Activated CD4-positive, CD25-positive, alpha-beta regulatory T cell (primary cell): ENCODE data around the gene RUVBL1.

ENCODE experiments used
- DNase-seq, 4 experiments: peaks; one replicate each; lab custom pipeline; 2025; lab: John Stamatoyannopoulos, UW

RUVBL1 gene

GRCh38 chr3:128083396-128083795, 40.2 kb downstream of the RUVBL1 start:
- no peak for DNase-seq

GRCh38 chr3:128082546-128082945, 41.1 kb downstream of the RUVBL1 start:
- DNase-seq, result no peak

- no peak for DNase-seq
Measured at GRCh38 chr3:128081846-128082245, 41.8 kb downstream of the RUVBL1 start.

- DNase-seq, result no peak
Measured at GRCh38 chr3:128081226-128081625, 42.4 kb downstream of the RUVBL1 start.

GRCh38 chr3:128080323-128081080, 43.1 kb downstream of the RUVBL1 start:
- no peak for DNase-seq

- DNase-seq, result no peak
Measured at GRCh38 chr3:128079823-128080222, 43.8 kb downstream of the RUVBL1 start.

GRCh38 chr3:128078875-128079274, 44.7 kb downstream of the RUVBL1 start:
- DNase-seq, result no peak

GRCh38 chr3:128078322-128078721, 45.3 kb downstream of the RUVBL1 start:
- DNase-seq, result no peak

GRCh38 chr3:128077665-128078064, 45.9 kb downstream of the RUVBL1 start:
- no peak for DNase-seq

- no peak for DNase-seq
Measured at GRCh38 chr3:128077202-128077624, 46.4 kb downstream of the RUVBL1 start.

- peak in 1 of 4 experiments; percentile 15 for DNase-seq
Measured at GRCh38 chr3:128076483-128077201, 47.0 kb downstream of the RUVBL1 start.

GRCh38 chr3:128075522-128076482, 47.8 kb downstream of the RUVBL1 start:
- DNase-seq, result peak; percentile 73 to 77 (median 76)

- no peak for DNase-seq
Measured at GRCh38 chr3:128074851-128075521, 48.6 kb downstream of the RUVBL1 start.

GRCh38 chr3:128073807-128074206, 49.8 kb downstream of the RUVBL1 start:
- no peak for DNase-seq

- no peak for DNase-seq
Measured at GRCh38 chr3:128073185-128073725, 50.4 kb downstream of the RUVBL1 start.

- no peak for DNase-seq
Measured at GRCh38 chr3:128072454-128073184, 51.0 kb downstream of the RUVBL1 start.

- no peak for DNase-seq
Measured at GRCh38 chr3:128071771-128072453, 51.7 kb downstream of the RUVBL1 start.

GRCh38 chr3:128070898-128071591, 52.6 kb downstream of the RUVBL1 start:
- no peak for DNase-seq

GRCh38 chr3:128069271-128069670, 54.3 kb downstream of the RUVBL1 start:
- no peak for DNase-seq
